B cell (primary cell): ENCODE results near the gene KRT4. TPM values are rescaled to one million over a fixed set of nuclear protein-coding genes. Genes with fewer than 3 reads are reported as not detected.

Experiments
- ATAC-seq: fragments of 200-7000 bp; cut with Tn5 transposase; one replicate; pipeline ENCODE4 v1.10.0; 2021; ENCODE audit warnings: low read depth, mild to moderate bottlenecking, moderate number of reproducible peaks, moderate library complexity
- CTCF ChIA-PET: fragments of 350-600 bp; sonication (Branson Sonifier 250); formaldehyde crosslinking; loops from one replicate; lab custom pipeline; 2021; ENCODE audit warnings: antibody characterized with exemption, inconsistent platforms; lab: Charles Lee
- POLR2A ChIA-PET: fragments of 350-600 bp; sonication (Branson Sonifier 250); formaldehyde crosslinking; loops from one replicate; lab custom pipeline; 2021; ENCODE audit warnings: antibody characterized with exemption; lab: Charles Lee
- DNase-seq: peaks from one replicate; pipeline ENCODE4 v3.0.0; 2013
- H2AFZ ChIP-seq: 2 replicates; pipeline ENCODE4 v1.6.1; 2012; ENCODE audit warnings: mild to moderate bottlenecking, low read depth, low read length; ENCODE audit not compliant: insufficient read depth, poor library complexity, severe bottlenecking
- H3K27ac ChIP-seq, 2 donors: 1 replicate in 1 of 2; 2 replicates in 1 of 2; pipeline ENCODE4 v1.5.1; 2012 to 2013; ENCODE audit warnings: low read length in 2 of 2, mild to moderate bottlenecking in 2 of 2, moderate library complexity in 1 of 2
- H3K27me3 ChIP-seq, 4 experiments: fragments of 200-600 bp in 1 of 4; sonication (generic) in 1 of 4; replicated peaks in 1 of 4; 1 replicate in 2 of 4; 2 replicates in 2 of 4; pipeline versions ENCODE4 v1.6.1 to v1.7.0; 2013 to 2016; ENCODE audit warnings: low read length in 3 of 4, mild to moderate bottlenecking in 2 of 4, mixed read lengths in 1 of 4, moderate library complexity in 1 of 4; ENCODE audit not compliant: insufficient read depth in 4 of 4, control insufficient read depth in 3 of 4; ENCODE audit errors: control extremely low read depth in 1 of 4
- H3K36me3 ChIP-seq, 2 experiments: replicated peaks in 1 of 2; 1 replicate in 1 of 2; 2 replicates in 1 of 2; pipeline versions ENCODE4 v1.6.1 to v1.7.1; 2013; ENCODE audit warnings: low read length in 1 of 2; ENCODE audit not compliant: insufficient read depth in 2 of 2, control insufficient read depth in 1 of 2; ENCODE audit errors: control extremely low read depth in 1 of 2, extremely low read depth in 1 of 2
- H3K4me1 ChIP-seq, 2 donors: fragments of 200-600 bp in 1 of 2; sonication (generic) in 1 of 2; 1 replicate in 1 of 2; 2 replicates in 1 of 2; pipeline versions ENCODE4 v1.5.1 to v1.6.1; 2013 to 2017; ENCODE audit warnings: low read length in 2 of 2; ENCODE audit not compliant: control insufficient read depth in 2 of 2, insufficient read depth in 2 of 2
- H3K4me2 ChIP-seq: replicated peaks from 2 replicates; pipeline ENCODE3; 2012; ENCODE audit warnings: mild to moderate bottlenecking, low read depth, low read length; ENCODE audit not compliant: poor library complexity, severe bottlenecking
- H3K4me3 ChIP-seq, 5 experiments: fragments of 200-600 bp in 1 of 5; sonication (generic) in 1 of 5; 1 replicate in 3 of 5; 2 replicates in 2 of 5; pipeline versions ENCODE4 v1.5.1 to v1.7.0; 2011 to 2016; ENCODE audit warnings: low read length in 4 of 5, mild to moderate bottlenecking in 4 of 5, low read depth in 2 of 5, control low read depth in 1 of 5, moderate library complexity in 1 of 5; ENCODE audit not compliant: insufficient read depth in 1 of 5; ENCODE audit errors: control extremely low read depth in 1 of 5, extremely low read depth in 1 of 5
- H3K79me2 ChIP-seq: fragments of 200-600 bp; sonication (generic); one replicate; pipeline ENCODE4 v1.6.0; 2016; ENCODE audit warnings: low read length; ENCODE audit not compliant: control insufficient read depth, insufficient read depth
- H3K9ac ChIP-seq: fragments of 200-600 bp; sonication (generic); 2 replicates; pipeline ENCODE4 v1.6.1; 2017; ENCODE audit warnings: mild to moderate bottlenecking, low read length, moderate library complexity
- H3K9me3 ChIP-seq, 3 donors: one replicate each; pipeline versions ENCODE4 v1.6.1 to v1.7.1; 2013; ENCODE audit warnings: low read length in 2 of 3; ENCODE audit not compliant: control insufficient read depth in 2 of 3, insufficient read depth in 1 of 3; ENCODE audit errors: control extremely low read depth in 1 of 3
- H4K20me1 ChIP-seq: 2 replicates; pipeline ENCODE4 v1.6.0; 2012; ENCODE audit warnings: mild to moderate bottlenecking, low read length; ENCODE audit not compliant: insufficient read depth, control insufficient read depth, poor library complexity, severe bottlenecking
- H3K27ac Mint-ChIP-seq: one replicate; pipeline ENCODE4 v1.8.0; 2021; ENCODE audit warnings: mixed read lengths
- H3K27me3 Mint-ChIP-seq: one replicate; pipeline ENCODE4 v1.8.0; 2021; ENCODE audit warnings: mixed read lengths
- H3K4me1 Mint-ChIP-seq: one replicate; pipeline ENCODE4 v1.8.0; 2021; ENCODE audit warnings: mixed read lengths
- H3K4me3 Mint-ChIP-seq: one replicate; pipeline ENCODE4 v1.8.0; 2021; ENCODE audit warnings: mixed read lengths
- H3K9me3 Mint-ChIP-seq: one replicate; pipeline ENCODE4 v1.8.0; 2022; ENCODE audit warnings: mixed read lengths; ENCODE audit not compliant: insufficient read depth
- EZH2 ChIP-seq: IDR thresholded peaks from 2 replicates; pipeline ENCODE4 v1.6.1; 2012; ENCODE audit warnings: borderline replicate concordance, low read depth, mild to moderate bottlenecking, moderate library complexity, low read length; ENCODE audit not compliant: insufficient read depth, poor library complexity, severe bottlenecking
- WGBS: methylation state at CpG from one replicate; pipeline ENCODE4 v1.1.5; 2013; ENCODE audit warnings: missing lambda C conversion rate; ENCODE audit not compliant: insufficient coverage; 5-methylcytosine and 5-hydroxymethylcytosine counted together
- intact Hi-C: fragments of 100-400 bp; cut with micrococcal nuclease; formaldehyde crosslinking; loops from one replicate; pipeline ENCODE4 v1.10.0; 2022
- polyA plus RNA-seq: library from polyadenylated mRNA; depleted of rRNA; stranded (reverse); fragments of >200 nt; gene quantifications from 2 replicates; pipeline ENCODE4 v1.2.3, GENCODE V29; 2012
- total RNA-seq, 2 donors: library from RNA; stranded (reverse); fragments of 120-200 nt in 1 of 2; gene quantifications; 1 replicate in 1 of 2; 2 replicates in 1 of 2; pipeline versions ENCODE4 v1.2.3 to v1.2.4, GENCODE V29; 2013 to 2022
- TF ChIP-seq, protein P1 (sequence below): fragments of 200-600 bp; IDR thresholded peaks from one replicate; pipeline ENCODE4 v1.8.0; 2022; ENCODE audit warnings: antibody characterized with exemption, mild to moderate bottlenecking

The KRT4 gene
- total and polyA plus RNA-seq, 2 donors (not counting 1 experiment from before 2014, with no cell fraction given) = not detected

DNA sequence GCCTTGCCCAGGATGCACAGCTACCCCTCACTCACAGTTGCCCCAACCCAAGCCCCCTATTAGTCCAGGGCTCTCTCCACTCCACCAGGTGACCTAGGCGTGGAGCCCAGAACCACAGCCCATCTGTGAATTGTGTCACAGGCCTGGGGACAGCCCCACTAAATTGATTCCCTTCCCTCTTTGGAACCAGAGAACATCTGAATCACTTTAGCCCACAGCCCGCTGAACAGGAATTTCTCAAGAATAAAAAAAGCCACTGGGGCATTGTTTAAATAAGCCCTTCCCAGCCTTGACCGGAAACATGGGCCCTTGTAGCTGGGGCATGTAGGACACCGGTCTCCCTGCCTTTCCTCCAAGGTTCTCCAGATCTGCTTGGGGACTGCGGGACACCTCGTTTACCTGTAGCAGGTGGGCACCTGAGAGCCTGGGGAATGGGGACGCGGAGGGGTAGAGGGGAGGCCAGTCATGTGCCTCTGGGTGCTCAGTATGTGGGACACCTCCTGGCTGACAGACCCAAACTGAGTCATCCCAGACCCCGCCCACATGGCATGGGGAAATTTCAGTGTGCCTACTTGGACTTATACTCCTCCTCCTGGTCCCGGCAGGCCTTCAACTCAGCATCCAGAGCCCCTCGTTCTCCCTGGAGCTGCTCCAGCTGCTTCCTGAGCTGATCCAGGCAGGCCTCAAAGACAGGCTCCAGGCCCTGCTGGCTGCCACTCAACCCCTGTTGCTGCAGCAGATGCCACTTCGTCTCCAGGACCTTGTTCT is 33.6 kb upstream of the KRT4 start:
- Histone ChIP-seq H3K36me3 (no peaks in the 10 kb centered on the region), H4K20me1 (no peaks in the 10 kb centered on the region), H3K4me1 (peaks cover 0 to 7% of the 10 kb centered on the region in 2 donors), H3K9me3 (no peaks in the 10 kb centered on the region), H3K79me2 (no peaks in the 10 kb centered on the region), H2AFZ (no peak overlapping the region), H3K4me2 (no peak overlapping the region), H3K27ac (no peak overlapping the region), H3K4me3 (no peak overlapping the region), H3K27me3 (no peaks in the 10 kb centered on the region), H3K9ac (no peak overlapping the region)
- Mint-ChIP-seq H3K27me3 (peaks cover 17% of the 10 kb centered on the region), H3K4me3 (no peak overlapping the region), H3K27ac (no peak overlapping the region), H3K9me3 (no peaks in the 10 kb centered on the region), H3K4me1 (peaks cover 6% of the 10 kb centered on the region)
- POLR2A ChIA-PET = no interaction called here
- no peak for TF ChIP-seq EZH2
- TF ChIP-seq, protein P1, sequence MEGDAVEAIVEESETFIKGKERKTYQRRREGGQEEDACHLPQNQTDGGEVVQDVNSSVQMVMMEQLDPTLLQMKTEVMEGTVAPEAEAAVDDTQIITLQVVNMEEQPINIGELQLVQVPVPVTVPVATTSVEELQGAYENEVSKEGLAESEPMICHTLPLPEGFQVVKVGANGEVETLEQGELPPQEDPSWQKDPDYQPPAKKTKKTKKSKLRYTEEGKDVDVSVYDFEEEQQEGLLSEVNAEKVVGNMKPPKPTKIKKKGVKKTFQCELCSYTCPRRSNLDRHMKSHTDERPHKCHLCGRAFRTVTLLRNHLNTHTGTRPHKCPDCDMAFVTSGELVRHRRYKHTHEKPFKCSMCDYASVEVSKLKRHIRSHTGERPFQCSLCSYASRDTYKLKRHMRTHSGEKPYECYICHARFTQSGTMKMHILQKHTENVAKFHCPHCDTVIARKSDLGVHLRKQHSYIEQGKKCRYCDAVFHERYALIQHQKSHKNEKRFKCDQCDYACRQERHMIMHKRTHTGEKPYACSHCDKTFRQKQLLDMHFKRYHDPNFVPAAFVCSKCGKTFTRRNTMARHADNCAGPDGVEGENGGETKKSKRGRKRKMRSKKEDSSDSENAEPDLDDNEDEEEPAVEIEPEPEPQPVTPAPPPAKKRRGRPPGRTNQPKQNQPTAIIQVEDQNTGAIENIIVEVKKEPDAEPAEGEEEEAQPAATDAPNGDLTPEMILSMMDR = no peak
- 96% methylated on average over 12 of the region's 12 CpGs for WGBS
- DNase-seq (no peak), ATAC-seq (no peak)
- intact Hi-C loops = no loop called here
- CTCF ChIA-PET = no interaction called here

DNA sequence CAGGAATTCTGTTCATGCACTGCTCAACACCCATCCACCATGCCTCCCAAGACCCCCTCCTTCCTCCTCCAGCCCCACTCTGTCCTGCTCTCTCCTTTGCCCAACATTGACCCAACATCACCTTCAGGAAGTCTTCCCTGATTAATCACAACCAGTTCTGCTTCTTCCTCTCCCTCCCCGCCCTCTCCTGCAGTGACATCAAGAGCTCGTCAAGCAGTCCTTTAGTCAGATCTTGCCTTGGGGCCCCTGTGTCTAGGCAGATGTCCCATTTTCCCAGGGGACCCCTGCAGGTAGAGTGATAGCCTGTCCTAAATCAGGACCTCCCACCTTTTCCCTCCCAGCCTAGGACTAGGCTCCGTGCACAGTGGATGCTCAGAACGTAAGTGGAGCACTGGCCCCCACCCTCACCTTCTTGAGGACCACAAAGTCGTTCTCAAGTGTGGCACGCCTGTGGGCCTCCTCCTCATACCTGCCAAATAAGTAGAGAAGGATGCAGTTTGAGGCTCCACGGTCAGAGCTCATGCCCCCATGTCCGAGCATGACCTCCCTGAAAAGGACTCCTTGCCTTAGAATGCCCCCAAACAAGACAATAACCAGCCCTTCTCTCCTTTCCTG is 32.5 kb upstream of the KRT4 start:
- Mint-ChIP-seq H3K4me3 (no peak overlapping the region), H3K27me3 (peaks cover 23% of the 10 kb centered on the region), H3K4me1 (peaks cover 6% of the 10 kb centered on the region), H3K9me3 (no peaks in the 10 kb centered on the region), H3K27ac (no peak overlapping the region)
- no peaks in the 10 kb centered on the region for H3K36me3 ChIP-seq
- peaks cover 0 to 7% of the 10 kb centered on the region in 2 donors for H3K4me1 ChIP-seq
- H3K9me3 ChIP-seq = no peaks in the 10 kb centered on the region
- H3K27me3 ChIP-seq = peaks cover 0 to 3% (median 0%) of the 10 kb centered on the region in 4 experiments
- POLR2A ChIA-PET = no interaction called here
- no peak overlapping the region for H3K27ac ChIP-seq
- no peak overlapping the region for H3K4me3 ChIP-seq
- no peak for ATAC-seq
- no peaks in the 10 kb centered on the region for H4K20me1 ChIP-seq
- intact Hi-C loops = no loop called here
- no peak for DNase-seq
- H3K9ac ChIP-seq = no peak overlapping the region
- H3K4me2 ChIP-seq = no peak overlapping the region
- CTCF ChIA-PET = no interaction called here
- no peak for TF ChIP-seq EZH2
- TF ChIP-seq, protein P1 = no peak
- WGBS = 84% methylated on average over 7 of the region's 8 CpGs
- H2AFZ ChIP-seq = no peak overlapping the region
- H3K79me2 ChIP-seq = no peaks in the 10 kb centered on the region
